ENCODE data around the gene PPP2R2C. TPM values are rescaled to one million over a fixed set of nuclear protein-coding genes. Genes with fewer than 3 reads are reported as not detected.

The PPP2R2C gene
- total RNA-seq, 4 donors from 2014 or later, result 0.47 to 4.6 (median 1.0) TPM

GRCh38 chr4:6351246-6352000 is 121.0 kb downstream of the PPP2R2C start:
- ATAC-seq, result no peak
- no peak overlapping the region for H3K4me3 ChIP-seq
- H3K27me3 ChIP-seq, result peaks cover 81% of the 10 kb centered on the region
- no peaks in the 10 kb centered on the region for H3K4me1 ChIP-seq
- no peaks in the 10 kb centered on the region for H3K36me3 ChIP-seq
- 91% methylated on average over 8 of the region's 22 CpGs; no CpG with 5 or more reads in 1 of the 2 donors for WGBS, 2 donors (ENCODE audit: low coverage in 1 of 2)
- TF ChIP-seq POLR2A (IDR thresholded peaks at IDR 0.05), result no peak
- no peak for TF ChIP-seq POLR2AphosphoS5 (IDR thresholded peaks at IDR 0.05)
- no peak for TF ChIP-seq CTCF (IDR thresholded peaks at IDR 0.05)
- TF ChIP-seq EP300 (IDR thresholded peaks at IDR 0.05), result no peak
- H3K9me3 ChIP-seq, result no peaks in the 10 kb centered on the region
- no peak overlapping the region for H3K27ac ChIP-seq

GRCh38 chr4:6350646-6351045 is 121.8 kb downstream of the PPP2R2C start:
- Histone ChIP-seq H3K27me3 (peaks cover 82% of the 10 kb centered on the region), H3K27ac (no peak overlapping the region), H3K4me3 (no peak overlapping the region), H3K36me3 (no peaks in the 10 kb centered on the region), H3K9me3 (peaks cover 0 to 5% (median 0%) of the 10 kb centered on the region in 3 donors), H3K4me1 (no peaks in the 10 kb centered on the region)
- no CpG with 5 or more reads among the region's 8 CpGs for WGBS, 2 donors (ENCODE audit: low coverage in 1 of 2)
- no peak for ATAC-seq
- TF ChIP-seq EP300 (IDR thresholded peaks at IDR 0.05) (no peak), POLR2A (IDR thresholded peaks at IDR 0.05) (no peak)

- TF ChIP-seq CTCF (IDR thresholded peaks at IDR 0.05) (no peak), EP300 (IDR thresholded peaks at IDR 0.05) (no peak), POLR2A (IDR thresholded peaks at IDR 0.05) (no peak), POLR2AphosphoS5 (IDR thresholded peaks at IDR 0.05) (no peak)
- H3K9me3 ChIP-seq, result peaks cover 0 to 11% (median 0%) of the 10 kb centered on the region in 3 donors
- no peaks in the 10 kb centered on the region for H3K4me1 ChIP-seq
- ATAC-seq, result no peak
- H3K27me3 ChIP-seq, result peaks cover 82% of the 10 kb centered on the region
- no peak overlapping the region for H3K4me3 ChIP-seq
- H3K36me3 ChIP-seq, result no peaks in the 10 kb centered on the region
- WGBS, 2 donors (ENCODE audit: low coverage in 1 of 2), result 46 to 58% methylated on average over 15 to 16 of the region's 19 CpGs
- H3K27ac ChIP-seq, result no peak overlapping the region
Observed at GRCh38 chr4:6349896-6350603, 122.4 kb downstream of the PPP2R2C start.

GRCh38 chr4:6348408-6348807 is 124.0 kb downstream of the PPP2R2C start:
- H3K27me3 ChIP-seq, result peaks cover 70% of the 10 kb centered on the region
- WGBS, 2 donors (ENCODE audit: low coverage in 1 of 2), result 40% methylated on average over 1 of the region's 4 CpGs; no CpG with 5 or more reads in 1 of the 2 donors
- TF ChIP-seq EP300 (IDR thresholded peaks at IDR 0.05), result no peak
- TF ChIP-seq CTCF (IDR thresholded peaks at IDR 0.05), result no peak
- H3K4me1 ChIP-seq, result no peaks in the 10 kb centered on the region
- H3K4me3 ChIP-seq, result no peak overlapping the region
- no peaks in the 10 kb centered on the region for H3K36me3 ChIP-seq
- ATAC-seq, result no peak
- no peak overlapping the region for H3K27ac ChIP-seq
- H3K9me3 ChIP-seq, result peaks cover 0 to 12% (median 0%) of the 10 kb centered on the region in 3 donors

- WGBS, 2 donors (ENCODE audit: low coverage in 1 of 2), result 87% methylated on average over 6 of the region's 17 CpGs; no CpG with 5 or more reads in 1 of the 2 donors
- Histone ChIP-seq H3K9me3 (peaks cover 0 to 12% (median 0%) of the 10 kb centered on the region in 3 donors), H3K4me1 (peaks cover 0 to 2% (median 0%) of the 10 kb centered on the region in 3 donors), H3K36me3 (no peaks in the 10 kb centered on the region), H3K27ac (no peak overlapping the region), H3K4me3 (no peak overlapping the region), H3K27me3 (peaks cover 65% of the 10 kb centered on the region)
- ATAC-seq, result no peak
- no peak for TF ChIP-seq POLR2AphosphoS5 (IDR thresholded peaks at IDR 0.05)
- TF ChIP-seq POLR2A (IDR thresholded peaks at IDR 0.05), result no peak
Observed at GRCh38 chr4:6347511-6348045, 124.8 kb downstream of the PPP2R2C start.
